Retina (tissue), 1 donor: Measurements from ENCODE around the gene RAB3IP.
"Not testable (repeated sequence)": the region's sequence is repeated elsewhere in the genome, so short reads cannot be mapped to it uniquely, and the experiment has no call there.

ENCODE experiments used
- DNase-seq: peaks from one replicate; pipeline ENCODE4 v3.0.0-alpha.2; 2016

The RAB3IP gene

DNA sequence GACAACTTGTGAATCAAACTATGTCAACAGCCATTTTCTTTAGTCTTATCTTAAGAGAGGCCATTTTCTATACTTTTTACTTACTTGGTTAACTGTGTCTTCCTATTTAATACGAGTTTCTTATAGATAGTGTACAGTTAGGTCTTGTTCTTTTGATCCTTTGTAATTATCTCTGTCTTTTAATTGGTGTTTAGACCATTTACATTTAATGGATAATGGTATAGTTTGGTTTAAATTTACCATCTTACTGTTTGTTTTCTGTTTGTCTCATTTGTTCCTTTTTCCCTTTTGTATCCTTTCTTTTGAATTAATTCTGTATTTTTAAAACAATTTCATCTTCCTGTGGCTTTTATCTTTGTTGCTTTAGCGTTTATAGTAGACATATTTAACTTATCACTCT is 19.4 kb downstream of the RAB3IP start:
- DNase-seq: no peak

DNA sequence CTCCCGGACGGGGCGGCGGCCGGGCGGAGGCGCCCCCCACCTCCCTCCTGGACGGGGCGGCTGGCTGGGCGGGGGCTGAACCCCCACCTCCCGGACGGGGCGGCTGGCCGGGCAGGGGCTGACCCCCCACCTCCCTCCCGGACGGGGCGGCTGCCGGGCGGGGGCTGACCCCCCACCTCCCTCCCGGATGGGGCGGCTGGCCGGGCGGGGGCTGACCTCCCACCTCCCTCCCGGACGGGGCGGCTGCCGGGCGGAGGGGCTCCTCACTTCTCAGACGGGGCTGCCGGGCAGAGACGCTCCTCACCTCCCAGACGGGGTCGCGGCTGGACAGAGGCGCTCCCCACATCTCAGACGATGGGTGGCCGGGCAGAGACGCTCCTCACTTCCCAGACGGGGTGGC is 20.9 kb downstream of the RAB3IP start:
- not testable (repeated sequence) for DNase-seq

- no peak for DNase-seq
Observed at GRCh38 chr12:69765515-69765914, 26.9 kb downstream of the RAB3IP start.

GRCh38 chr12:69766260-69766659 is 27.6 kb downstream of the RAB3IP start:
- no peak for DNase-seq

DNA sequence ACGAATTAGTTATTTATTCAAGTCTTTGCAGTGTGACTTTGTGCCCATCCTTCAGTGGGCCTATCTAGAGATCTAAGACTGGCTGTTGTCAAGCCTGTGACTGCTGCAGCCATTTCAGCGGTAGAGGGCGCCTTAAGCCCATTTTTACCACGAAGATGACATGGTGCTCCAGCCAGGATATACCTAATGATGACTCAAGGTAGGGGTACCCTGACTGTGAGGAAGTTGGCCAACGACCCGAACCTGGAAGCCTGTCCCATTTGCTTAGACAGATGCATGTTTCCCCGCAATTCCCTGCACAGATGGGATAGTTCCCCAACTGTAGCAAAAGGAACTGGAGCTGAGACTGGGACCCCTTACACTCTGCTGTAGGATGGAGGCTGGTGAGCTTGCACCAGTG is 41.3 kb downstream of the RAB3IP start:
- no peak for DNase-seq

DNA sequence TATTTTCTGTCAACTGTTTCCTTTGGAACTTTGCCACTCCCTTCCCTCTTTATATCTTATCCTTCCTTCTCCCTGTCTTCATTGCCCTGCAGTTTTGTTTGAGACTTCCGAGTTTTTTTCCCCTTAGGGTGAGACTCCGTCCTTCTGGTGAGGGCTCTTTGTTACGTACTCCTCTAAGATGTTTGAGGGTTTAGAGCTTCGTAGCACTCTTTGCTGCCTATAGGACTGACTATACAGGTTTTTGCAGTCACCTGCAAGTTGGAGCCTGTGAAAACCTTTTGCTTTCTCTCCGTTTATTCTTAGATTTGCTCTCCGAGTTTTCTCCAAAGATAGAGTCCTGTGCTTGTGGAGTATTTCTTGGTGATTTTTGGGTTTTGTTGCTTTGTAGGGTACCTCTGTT is 44.7 kb downstream of the RAB3IP start:
- DNase-seq: no peak

DNA sequence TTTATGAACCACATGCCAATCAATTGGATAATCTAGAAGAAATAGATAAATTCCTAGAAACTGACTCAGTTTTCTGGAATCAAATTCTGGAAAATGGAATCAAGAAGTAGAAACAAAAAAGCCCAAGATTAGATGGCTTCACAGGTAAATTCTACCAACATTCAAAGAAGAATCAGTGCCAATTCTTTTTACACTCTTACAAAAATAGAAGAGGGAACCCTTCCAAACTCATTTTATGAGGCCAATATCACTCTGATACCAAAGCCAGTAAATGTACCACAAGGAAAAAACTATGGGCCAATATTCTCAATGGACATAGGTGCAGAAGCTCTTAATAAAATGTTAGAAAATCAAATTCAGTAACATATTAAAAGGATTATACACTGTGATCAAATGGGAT is 50.7 kb downstream of the RAB3IP start:
- DNase-seq: no peak

DNA sequence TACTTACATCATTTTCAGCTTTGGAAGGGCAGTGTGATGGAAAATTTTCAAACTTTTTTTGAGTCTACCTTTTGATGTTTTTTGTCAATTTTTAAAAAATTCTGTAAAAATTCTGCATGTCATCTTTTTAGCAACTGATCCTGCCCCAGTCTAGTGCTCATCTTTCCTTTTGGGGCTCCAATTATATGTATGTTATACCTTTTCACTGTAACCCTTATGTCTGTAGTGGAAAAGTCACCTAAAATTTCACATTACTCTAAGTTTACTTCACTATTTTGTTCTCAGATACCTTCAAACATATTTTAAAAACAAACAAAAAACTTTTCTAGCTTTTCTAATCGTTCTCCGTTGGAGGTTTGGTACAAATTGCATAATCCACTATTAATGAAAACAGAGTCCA is 53.9 kb downstream of the RAB3IP start:
- no peak for DNase-seq

GRCh38 chr12:69807101-69807897 is 68.6 kb downstream of the RAB3IP start:
- DNase-seq: not testable (repeated sequence)

DNA sequence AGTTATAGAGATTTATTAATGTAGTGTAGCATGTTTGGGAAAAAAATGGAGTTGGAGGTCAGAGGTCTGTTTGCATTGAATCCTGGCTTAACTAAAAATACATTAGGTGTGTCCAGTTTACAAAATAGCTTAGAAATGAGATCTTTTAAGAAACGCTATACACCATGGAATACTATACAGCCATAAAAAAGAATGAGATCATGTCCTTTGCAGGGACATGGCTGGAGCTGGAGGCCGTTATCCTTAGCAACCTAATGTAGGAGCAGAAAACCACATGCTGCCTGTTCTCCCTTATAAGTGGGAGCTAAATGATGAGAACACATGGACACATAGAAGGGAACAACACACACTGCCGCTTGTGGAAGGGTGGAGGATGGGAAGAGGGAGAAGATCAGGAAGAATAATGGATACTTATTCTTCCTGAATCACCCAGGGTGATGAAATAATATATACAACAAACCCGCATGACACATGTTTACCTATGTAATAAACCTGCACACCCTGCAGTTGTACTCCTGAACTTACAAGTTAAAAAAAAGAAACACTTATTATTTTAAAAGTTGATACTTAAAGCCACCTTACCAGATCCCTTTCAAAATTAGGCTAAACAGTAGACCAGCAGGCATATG is 72.3 kb downstream of the RAB3IP start:
- DNase-seq: no peak

DNA sequence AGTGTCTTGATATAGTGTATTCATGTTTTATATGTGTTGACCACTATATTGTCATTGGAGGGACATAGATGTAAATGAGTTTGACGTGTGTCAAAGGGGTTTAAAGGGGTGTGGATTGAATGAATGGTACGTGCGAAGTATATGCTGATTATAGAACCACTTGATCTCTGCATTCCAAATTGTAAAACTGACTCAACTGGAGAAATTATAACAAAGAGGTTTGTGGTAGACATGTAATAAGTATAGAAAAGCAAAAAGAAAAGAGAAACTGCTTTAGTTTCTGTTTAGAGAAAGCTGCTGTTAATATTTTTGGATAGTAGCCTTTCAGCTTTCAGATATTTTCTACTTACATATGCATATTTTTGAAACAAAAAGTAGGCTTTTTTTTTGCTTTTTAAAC is 77.4 kb downstream of the RAB3IP start:
- DNase-seq: no peak

DNA sequence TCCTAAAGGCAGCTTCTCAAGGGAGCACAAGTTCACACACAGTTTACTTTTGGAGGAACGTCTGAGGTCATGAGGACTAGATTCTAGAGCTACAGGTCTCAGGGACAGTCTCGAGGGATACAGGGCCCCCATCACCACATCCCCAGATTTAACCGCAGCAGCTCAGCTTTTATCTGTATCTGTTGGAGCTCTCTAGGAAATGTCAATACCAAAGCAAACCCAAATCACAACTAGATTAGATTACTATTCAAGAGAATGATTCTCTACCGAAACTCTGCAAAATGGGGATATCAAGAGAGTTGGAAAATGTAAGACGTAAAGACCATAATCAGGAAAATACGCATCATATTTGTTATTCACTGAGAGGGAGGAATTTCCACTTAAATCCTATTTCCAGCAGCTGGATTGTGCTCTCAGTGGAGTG is 82.4 kb downstream of the RAB3IP start:
- DNase-seq: no peak

DNA sequence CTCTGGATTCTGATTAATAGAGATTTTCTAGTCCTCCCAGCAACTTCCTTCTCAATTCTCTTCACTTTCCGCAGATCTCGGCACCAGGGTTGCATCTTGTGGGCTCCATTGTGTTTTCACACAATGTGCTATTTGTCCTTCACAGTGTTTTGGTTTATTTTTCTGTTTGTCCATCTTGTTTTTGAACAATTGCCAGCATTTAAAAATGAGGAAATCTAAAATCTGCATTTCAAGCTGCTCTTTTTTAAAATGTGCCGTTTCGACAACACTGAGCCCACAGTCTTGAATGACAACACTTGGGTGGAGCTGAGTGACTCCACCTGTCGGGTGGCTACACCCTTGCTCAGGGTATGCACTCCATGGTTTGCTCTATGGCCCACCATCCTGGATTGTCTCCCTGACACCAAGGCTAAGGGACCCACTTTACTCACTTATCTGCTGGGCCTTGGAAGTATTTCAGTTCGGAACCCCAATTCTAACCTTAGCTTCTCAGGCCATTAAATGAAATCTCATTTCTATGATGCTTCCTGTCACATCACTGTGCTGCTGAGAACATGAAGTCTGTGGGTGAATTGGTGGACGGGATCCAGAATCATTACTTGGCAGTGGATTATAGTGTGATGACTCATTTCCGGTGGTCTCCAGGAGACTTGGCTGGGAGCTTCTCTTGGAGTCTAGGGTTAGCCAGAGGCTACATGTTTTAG is 82.9 kb downstream of the RAB3IP start:
- DNase-seq: no peak

GRCh38 chr12:69822201-69822860 is 83.7 kb downstream of the RAB3IP start:
- no peak for DNase-seq

DNA sequence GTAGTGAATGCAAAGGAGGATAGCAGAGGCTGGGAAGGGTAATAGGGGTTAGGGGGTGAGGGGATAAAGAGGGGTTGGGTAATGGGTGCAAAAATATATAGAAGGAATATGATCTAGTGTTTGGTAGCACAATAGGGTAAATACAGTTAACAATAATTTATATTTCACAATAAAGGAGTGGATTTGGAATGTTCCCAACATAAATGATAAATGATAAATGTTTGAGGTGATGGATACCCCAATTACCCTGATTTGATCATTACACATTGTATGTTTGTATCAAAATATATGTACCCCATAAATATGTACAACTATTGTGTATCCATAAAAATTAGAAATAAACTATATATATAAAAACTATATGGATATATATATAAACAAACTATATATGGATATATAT is 85.4 kb downstream of the RAB3IP start:
- no peak for DNase-seq

DNA sequence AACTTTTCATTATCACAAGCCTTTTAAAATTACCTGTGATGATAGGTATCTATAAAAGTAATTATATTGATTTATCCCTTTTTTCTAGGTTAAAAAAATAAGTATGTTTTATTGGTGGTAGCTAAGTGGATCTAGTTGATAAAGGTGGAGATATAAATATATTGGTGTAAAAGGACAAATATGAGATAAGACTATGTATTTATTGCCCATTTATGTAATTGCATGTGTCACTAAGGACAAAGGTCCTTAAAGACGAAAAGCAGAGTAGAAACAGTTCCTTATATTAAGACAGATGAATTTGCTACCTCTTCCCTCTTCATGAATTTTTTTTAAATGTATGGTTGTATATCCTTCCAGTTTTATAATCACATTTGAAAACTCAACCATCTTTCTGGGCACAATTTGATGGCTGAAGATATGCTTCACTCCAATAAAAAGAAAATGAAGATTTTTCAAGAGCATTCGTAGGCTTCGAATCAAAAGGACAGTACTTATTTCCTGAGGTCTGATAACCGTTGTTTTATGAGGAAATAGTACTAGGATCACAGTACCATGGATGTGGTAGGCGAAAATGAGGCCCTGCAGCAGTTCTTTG is 86.4 kb downstream of the RAB3IP start, which contains the start of gene MYRFL:
Gene MYRFL (plus strand): TSS at position 262 of the 595 bp plus-strand sequence. CDS start 291 bp downstream, at position 553.
- no peak for DNase-seq

DNA sequence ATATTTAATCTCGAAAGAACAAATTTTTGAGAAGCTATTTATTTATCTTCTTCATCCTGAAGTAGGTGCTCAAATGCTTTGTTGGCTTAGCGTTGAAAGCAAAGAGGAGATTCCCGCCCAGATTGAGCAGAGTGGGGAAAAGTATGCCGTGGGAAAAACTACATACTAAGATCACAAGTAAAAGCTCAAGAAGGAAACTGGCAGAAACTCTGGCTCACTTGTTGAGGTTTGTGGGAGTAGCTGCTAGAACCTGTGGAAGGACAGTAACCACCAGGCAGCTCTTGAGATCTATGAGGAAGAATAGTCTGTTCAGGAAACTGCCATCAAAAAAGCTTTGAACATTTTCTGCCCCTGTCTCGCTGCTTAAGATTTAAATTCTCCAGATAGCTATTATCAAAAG is 90.2 kb downstream of the RAB3IP start:
- no peak for DNase-seq

- no peak for DNase-seq
Observed at GRCh38 chr12:69833696-69834095, 95.0 kb downstream of the RAB3IP start.

GRCh38 chr12:69834147-69834546 is 95.5 kb downstream of the RAB3IP start:
- DNase-seq: no peak

GRCh38 chr12:69834576-69834975 is 95.9 kb downstream of the RAB3IP start:
- no peak for DNase-seq

DNA sequence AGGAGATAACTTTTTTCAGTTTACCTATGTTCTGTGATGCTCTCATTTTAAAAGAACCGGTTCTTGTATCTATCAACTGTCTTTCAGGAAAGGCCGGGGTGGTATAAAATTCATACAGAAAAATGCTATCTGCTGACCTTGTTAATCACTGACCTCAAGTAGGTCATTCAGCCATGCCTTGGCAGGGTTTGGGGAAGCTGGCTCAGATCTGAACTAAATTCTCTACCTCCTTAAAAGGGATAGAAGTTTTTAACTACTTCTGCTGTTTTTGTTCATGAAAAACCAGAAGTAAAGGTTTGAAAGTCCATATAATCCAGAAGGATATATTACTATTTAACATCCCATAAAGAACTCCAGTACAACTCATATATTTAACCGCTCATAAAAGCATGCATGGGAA is 96.4 kb downstream of the RAB3IP start:
- DNase-seq: no peak

DNA sequence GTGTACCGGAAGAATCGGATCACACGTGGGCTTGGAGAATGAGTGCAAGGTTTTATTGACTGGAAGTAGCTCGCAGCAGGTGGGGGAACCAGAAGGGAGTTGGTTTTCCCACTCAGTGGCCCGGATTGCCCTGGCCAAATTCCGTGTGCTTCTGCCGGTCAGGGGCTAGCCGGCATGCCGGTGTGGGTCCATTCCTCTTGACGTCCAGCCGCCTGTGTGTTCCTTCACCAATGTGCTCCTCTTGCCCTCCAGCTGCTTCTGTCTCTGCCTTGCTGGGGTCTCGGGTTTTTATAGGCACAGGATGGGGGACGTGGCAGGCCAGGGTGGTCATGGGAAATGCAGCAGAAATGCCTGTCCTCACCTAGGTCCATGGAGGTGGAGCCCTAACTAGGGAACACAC is 97.4 kb downstream of the RAB3IP start:
- no peak for DNase-seq

GRCh38 chr12:69837191-69837590 is 98.5 kb downstream of the RAB3IP start:
- no peak for DNase-seq
